C4-2B (cell line): ENCODE results near the gene ORM2.

Experiments
- ZFX ChIP-seq: fragments of 450-650 bp; IDR thresholded peaks from 2 replicates; pipeline ENCODE4 v1.6.1; 2017
- TF ChIP-seq, protein P1 (sequence below): fragments of 450-650 bp; conservative IDR thresholded peaks from 2 replicates; pipeline ENCODE4 v1.5.1; 2017; ENCODE audit warnings: mild to moderate bottlenecking

DNA sequence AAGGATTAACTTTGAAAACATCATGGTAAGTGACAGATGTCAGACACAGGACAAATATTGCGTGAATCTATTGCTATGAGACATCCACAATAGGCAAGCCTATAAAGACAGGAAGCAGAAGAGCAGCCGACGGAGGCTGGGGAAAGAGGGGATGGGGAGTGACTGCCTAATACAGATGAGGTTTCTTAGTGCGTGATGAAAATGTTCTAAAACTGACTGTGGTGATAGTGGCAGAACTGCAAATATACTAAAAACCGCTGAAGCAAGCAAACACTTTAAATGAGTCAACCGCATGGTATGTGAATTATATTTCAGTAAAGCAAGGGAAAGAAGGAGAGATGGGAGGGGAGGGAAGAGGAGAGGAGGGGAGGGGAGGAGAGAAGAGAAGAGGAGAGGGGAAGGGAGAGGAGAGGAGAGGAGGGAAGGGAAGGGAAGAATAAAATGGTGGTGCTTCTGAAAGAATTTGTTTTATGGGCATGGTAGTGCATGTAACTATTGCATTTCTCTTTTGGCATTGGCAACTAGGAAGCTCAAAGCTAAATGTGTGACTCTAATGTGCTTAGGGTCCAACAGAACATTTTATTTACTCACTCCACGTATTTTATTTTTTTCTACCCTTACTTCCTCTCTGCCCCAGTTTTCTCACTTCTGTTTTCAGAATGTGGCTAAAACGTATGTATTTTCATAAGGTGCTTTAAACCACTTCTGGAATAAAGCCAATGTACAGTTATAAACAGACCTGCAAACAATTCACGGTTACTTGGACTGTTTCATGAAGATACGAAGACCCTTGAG, 36.9 kb downstream of the ORM2 start:
- TF ChIP-seq, protein P1, sequence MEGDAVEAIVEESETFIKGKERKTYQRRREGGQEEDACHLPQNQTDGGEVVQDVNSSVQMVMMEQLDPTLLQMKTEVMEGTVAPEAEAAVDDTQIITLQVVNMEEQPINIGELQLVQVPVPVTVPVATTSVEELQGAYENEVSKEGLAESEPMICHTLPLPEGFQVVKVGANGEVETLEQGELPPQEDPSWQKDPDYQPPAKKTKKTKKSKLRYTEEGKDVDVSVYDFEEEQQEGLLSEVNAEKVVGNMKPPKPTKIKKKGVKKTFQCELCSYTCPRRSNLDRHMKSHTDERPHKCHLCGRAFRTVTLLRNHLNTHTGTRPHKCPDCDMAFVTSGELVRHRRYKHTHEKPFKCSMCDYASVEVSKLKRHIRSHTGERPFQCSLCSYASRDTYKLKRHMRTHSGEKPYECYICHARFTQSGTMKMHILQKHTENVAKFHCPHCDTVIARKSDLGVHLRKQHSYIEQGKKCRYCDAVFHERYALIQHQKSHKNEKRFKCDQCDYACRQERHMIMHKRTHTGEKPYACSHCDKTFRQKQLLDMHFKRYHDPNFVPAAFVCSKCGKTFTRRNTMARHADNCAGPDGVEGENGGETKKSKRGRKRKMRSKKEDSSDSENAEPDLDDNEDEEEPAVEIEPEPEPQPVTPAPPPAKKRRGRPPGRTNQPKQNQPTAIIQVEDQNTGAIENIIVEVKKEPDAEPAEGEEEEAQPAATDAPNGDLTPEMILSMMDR: no peak
- no peak for TF ChIP-seq ZFX
